HG03097 (cell line): ENCODE measurements around the gene SLIT3.
A peak's percentile ranks its signal among the peaks of the same experiment; 100 is the strongest.

Experiments
- ATAC-seq: cut with Tn5 transposase; IDR thresholded peaks from one replicate; pipeline ENCODE4 v1.9.1; 2021; ENCODE audit not compliant: unreplicated experiment, low FRiP score

The SLIT3 gene

GRCh38 chr5:169300468-169301385 is at the start of gene SLIT3:
TSS of gene SLIT3 (minus strand) at chr5:169301139. CDS start at chr5:169300709, 430 bp downstream.
- ATAC-seq = no peak

GRCh38 chr5:169350016-169350415 is 49.1 kb upstream of the SLIT3 start:
- ATAC-seq = peak; percentile 73

- no peak for ATAC-seq
Observed at GRCh38 chr5:169347786-169348185, 46.8 kb upstream of the SLIT3 start.

GRCh38 chr5:169344629-169345028 is 43.7 kb upstream of the SLIT3 start:
- no peak for ATAC-seq

- ATAC-seq = no peak
Observed at GRCh38 chr5:169343766-169344165, 42.8 kb upstream of the SLIT3 start.

GRCh38 chr5:169341556-169341955 is 40.6 kb upstream of the SLIT3 start:
- ATAC-seq = no peak

GRCh38 chr5:169339869-169340268 is 38.9 kb upstream of the SLIT3 start:
- peak; percentile 96 for ATAC-seq

GRCh38 chr5:169336242-169336641 is 35.3 kb upstream of the SLIT3 start:
- no peak for ATAC-seq

- no peak for ATAC-seq
Observed at GRCh38 chr5:169335806-169336205, 34.9 kb upstream of the SLIT3 start.

GRCh38 chr5:169333518-169333917 is 32.6 kb upstream of the SLIT3 start:
- no peak for ATAC-seq

GRCh38 chr5:169331292-169331852 is 30.4 kb upstream of the SLIT3 start:
- ATAC-seq = no peak

- no peak for ATAC-seq
Observed at GRCh38 chr5:169328401-169328800, 27.5 kb upstream of the SLIT3 start.

GRCh38 chr5:169325273-169325672 is 24.3 kb upstream of the SLIT3 start:
- no peak for ATAC-seq

GRCh38 chr5:169318556-169318955 is 17.6 kb upstream of the SLIT3 start:
- ATAC-seq = no peak

- ATAC-seq = no peak
Observed at GRCh38 chr5:169307646-169308045, 6.7 kb upstream of the SLIT3 start.

GRCh38 chr5:169305366-169305765 is 4.4 kb upstream of the SLIT3 start:
- no peak for ATAC-seq

- ATAC-seq = no peak
Observed at GRCh38 chr5:169304175-169304574, 3.2 kb upstream of the SLIT3 start.

- ATAC-seq = no peak
Observed at GRCh38 chr5:169303119-169303515, 2.2 kb upstream of the SLIT3 start.

GRCh38 chr5:169302491-169303118 is 1.7 kb upstream of the SLIT3 start:
- peak; percentile 56 for ATAC-seq

GRCh38 chr5:169301986-169302385 is 1.0 kb upstream of the SLIT3 start:
- ATAC-seq = no peak

- no peak for ATAC-seq
Observed at GRCh38 chr5:169301386-169301934, 521 bp upstream of the SLIT3 start.
